Measurements from ENCODE around the gene AADACL4.
A peak's percentile ranks its signal among the peaks of the same experiment; 100 is the strongest.

Gene AADACL4

DNA sequence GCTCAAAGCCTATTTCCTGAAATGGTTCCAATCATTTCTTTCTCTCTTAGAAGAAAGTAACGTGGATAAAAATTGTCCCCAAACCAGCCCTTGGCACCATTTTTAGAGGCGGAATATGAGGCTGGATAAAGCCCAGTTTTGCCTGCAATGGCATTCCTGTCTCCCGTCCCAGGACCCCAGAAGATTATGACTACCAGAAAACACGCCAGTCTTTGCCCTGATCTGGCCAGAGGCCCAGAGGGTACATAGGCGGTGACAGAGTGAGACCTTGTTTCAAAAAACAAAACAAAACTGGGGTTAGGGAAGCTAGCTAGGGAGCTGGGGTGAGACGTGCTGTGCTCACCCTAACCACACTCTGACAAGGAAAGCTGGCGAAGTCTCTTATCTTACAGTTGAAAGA, at the start of gene AADACL4:
Gene AADACL4 (plus strand): TSS at position 301 of the 400 bp plus-strand sequence. CDS start 462 bp downstream, outside the sequence.
- Histone ChIP-seq H3K4me1 (ENCODE audit: control insufficient read depth, insufficient read depth, low read length) (no peaks in the 10 kb centered on the region), H3K27ac (ENCODE audit: low read depth, low read length) (no peak within 1 kb of the TSS), H3K4me3 (ENCODE audit: low read depth, low read length) (no peak within 1 kb of the TSS), H3K9me3 (ENCODE audit: control insufficient read depth, insufficient read depth, low read length) (peaks cover 27% of the 10 kb centered on the region), H3K36me3 (ENCODE audit: control insufficient read depth, insufficient read depth, low read length) (no peaks in the 10 kb centered on the region), H3K9ac (ENCODE audit: low read depth, low read length) (no peak within 1 kb of the TSS), H3K27me3 (ENCODE audit: control insufficient read depth, insufficient read depth, low read length) (no peaks in the 10 kb centered on the region)

DNA sequence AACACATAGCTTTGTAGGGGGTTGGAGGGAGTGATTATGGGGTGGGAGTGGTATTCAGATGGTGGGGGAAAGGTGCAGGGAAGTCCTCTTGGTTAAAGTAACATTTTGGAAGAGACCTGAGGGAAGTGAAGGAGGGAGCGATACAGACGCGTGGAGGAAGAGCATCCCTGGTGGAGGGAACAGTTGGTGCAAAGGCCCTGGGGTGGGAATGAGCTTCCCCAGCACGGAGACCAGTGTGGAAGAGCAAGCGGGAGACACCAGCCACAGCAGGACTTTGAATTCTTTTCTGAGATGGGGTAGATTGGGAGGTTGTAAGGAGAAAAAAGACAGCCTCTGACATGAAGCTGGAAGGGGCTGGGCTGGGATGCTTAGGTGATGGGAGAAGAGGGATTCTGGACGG, 49.4 kb upstream of the AADACL4 start:
- no peaks in the 10 kb centered on the region for H3K9me3 ChIP-seq (ENCODE audit: control insufficient read depth, insufficient read depth, low read length)
- peaks cover 10% of the 10 kb centered on the region for H3K36me3 ChIP-seq (ENCODE audit: control insufficient read depth, insufficient read depth, low read length)
- H3K27ac ChIP-seq (ENCODE audit: low read depth, low read length): peak overlapping the region; percentile 81
- no peaks in the 10 kb centered on the region; the same call in 1 of the 2 replicates for H3K27me3 ChIP-seq (ENCODE audit: control insufficient read depth, insufficient read depth, low read length)
- peak overlapping the region; percentile 57 for H3K4me3 ChIP-seq (ENCODE audit: low read depth, low read length)
- no peak overlapping the region for H3K9ac ChIP-seq (ENCODE audit: low read depth, low read length)
- peaks cover 40% of the 10 kb centered on the region for H3K4me1 ChIP-seq (ENCODE audit: control insufficient read depth, insufficient read depth, low read length)

DNA sequence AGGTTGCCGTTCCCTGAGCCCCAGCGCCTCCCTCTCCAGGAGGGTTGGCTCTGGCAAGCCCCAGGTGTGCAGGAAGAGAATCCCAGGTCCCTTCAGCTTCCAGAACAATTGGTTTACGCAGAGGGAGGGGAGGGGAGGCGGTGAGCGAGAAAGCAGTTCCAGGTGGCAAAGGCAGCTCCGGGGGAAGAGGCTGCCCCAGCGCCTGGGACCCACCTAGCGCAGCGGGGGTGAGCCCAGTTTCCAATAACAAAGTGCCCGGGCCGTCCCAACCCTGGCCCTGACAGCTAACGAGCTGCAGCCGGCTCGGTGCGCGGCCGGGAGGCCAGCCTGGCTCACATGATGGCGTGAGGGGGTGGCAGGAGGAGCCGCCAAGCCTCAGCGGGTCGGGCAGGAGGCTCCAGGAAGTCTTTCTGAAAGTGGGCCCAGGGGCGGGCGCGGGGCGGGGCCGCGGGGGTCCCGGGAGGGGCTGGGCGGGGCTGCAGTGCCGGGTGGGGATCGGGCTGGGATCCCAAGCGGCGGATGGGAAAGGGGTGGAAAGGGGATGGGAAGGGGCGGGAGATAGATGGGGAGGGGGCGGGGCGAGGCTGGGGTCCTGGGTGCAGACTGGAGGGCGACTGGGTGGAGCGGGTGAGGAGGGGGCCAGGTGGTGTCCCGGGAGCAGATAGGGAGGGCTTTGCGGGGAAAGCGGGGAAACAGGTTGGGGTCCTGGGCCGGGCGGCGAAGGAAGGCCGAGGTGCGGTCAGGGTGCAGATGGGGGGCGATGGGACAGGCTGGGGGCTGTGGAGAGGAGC, 48.7 kb upstream of the AADACL4 start:
- no peaks in the 10 kb centered on the region; the same call in 1 of the 2 replicates for H3K27me3 ChIP-seq (ENCODE audit: control insufficient read depth, insufficient read depth, low read length)
- H3K4me3 ChIP-seq (ENCODE audit: low read depth, low read length): peak overlapping the region; percentile 67
- peaks cover 10% of the 10 kb centered on the region for H3K36me3 ChIP-seq (ENCODE audit: control insufficient read depth, insufficient read depth, low read length)
- peak overlapping the region; percentile 81 for H3K27ac ChIP-seq (ENCODE audit: low read depth, low read length)
- no peak overlapping the region for H3K9ac ChIP-seq (ENCODE audit: low read depth, low read length)
- no peaks in the 10 kb centered on the region for H3K9me3 ChIP-seq (ENCODE audit: control insufficient read depth, insufficient read depth, low read length)
- H3K4me1 ChIP-seq (ENCODE audit: control insufficient read depth, insufficient read depth, low read length): peaks cover 46% of the 10 kb centered on the region

DNA sequence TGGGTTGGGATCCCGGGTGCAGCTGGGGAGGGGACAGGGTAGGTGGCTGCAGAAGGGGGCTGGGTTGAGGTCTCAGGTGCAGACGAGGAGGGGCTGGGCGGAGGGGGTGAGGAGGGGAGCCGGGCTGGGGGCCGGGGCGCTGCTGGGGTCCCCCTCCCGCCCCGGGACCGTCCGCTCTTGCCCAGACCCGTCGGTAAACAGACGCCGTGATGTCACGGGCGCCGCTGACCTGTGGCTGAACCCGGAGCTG, 48.2 kb upstream of the AADACL4 start:
- H3K27ac ChIP-seq (ENCODE audit: low read depth, low read length): peak overlapping the region; percentile 51

DNA sequence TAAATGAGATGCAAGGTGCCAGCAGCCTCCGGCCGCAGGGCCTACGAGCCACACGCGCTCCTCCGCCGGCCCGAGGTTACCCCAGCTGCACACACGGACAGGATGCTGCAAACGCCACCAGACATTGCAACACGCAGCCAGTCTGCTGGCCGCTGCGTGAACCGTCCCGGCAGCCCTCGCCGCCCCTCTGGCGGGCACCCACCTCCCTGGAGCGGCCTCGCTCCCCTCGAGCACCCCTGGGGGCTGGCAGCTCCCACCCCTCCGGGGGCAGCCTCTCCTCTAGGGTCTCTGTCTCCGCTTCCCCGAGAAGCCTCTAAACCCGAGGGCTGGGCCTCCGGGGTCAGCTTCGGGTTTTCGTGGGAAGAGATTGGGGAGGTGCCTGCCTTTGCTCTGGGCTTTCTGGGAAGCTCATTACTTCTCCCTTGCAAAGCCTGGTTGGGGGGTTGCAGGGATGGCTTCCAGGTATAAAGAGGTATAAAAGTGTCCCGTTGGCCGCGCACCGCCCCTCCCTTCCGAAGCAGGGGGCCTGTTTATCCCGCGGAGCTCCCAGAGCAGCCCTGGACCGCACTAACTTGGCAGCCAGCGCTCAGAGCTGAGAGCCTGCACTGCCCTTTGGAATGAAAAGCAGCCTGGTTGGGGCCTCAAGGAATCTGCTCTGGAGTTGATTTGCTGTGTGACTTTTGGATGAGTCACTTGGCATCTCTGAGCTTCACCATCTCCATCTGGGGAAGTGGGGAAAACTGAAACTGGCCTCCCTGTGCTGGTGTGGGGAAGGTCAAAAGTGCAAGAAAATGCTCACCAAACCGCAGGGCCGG, 47.7 kb upstream of the AADACL4 start:
- Histone ChIP-seq H3K36me3 (ENCODE audit: control insufficient read depth, insufficient read depth, low read length) (peaks cover 10% of the 10 kb centered on the region), H3K4me1 (ENCODE audit: control insufficient read depth, insufficient read depth, low read length) (peaks cover 51% of the 10 kb centered on the region), H3K4me3 (ENCODE audit: low read depth, low read length) (peak overlapping the region; percentile 67), H3K9ac (ENCODE audit: low read depth, low read length) (no peak overlapping the region), H3K27me3 (ENCODE audit: control insufficient read depth, insufficient read depth, low read length) (no peaks in the 10 kb centered on the region; the same call in 1 of the 2 replicates), H3K9me3 (ENCODE audit: control insufficient read depth, insufficient read depth, low read length) (no peaks in the 10 kb centered on the region), H3K27ac (ENCODE audit: low read depth, low read length) (peak overlapping the region; percentile 51)

More for the DNA sequence above, 48.2 kb upstream of the AADACL4 start:
- peak overlapping the region; percentile 67 for H3K4me3 ChIP-seq (ENCODE audit: low read depth, low read length)
- H3K9ac ChIP-seq (ENCODE audit: low read depth, low read length): no peak overlapping the region
- peaks cover 51% of the 10 kb centered on the region for H3K4me1 ChIP-seq (ENCODE audit: control insufficient read depth, insufficient read depth, low read length)
- H3K36me3 ChIP-seq (ENCODE audit: control insufficient read depth, insufficient read depth, low read length): peaks cover 10% of the 10 kb centered on the region
- no peaks in the 10 kb centered on the region for H3K9me3 ChIP-seq (ENCODE audit: control insufficient read depth, insufficient read depth, low read length)
- H3K27me3 ChIP-seq (ENCODE audit: control insufficient read depth, insufficient read depth, low read length): no peaks in the 10 kb centered on the region; the same call in 1 of the 2 replicates

DNA sequence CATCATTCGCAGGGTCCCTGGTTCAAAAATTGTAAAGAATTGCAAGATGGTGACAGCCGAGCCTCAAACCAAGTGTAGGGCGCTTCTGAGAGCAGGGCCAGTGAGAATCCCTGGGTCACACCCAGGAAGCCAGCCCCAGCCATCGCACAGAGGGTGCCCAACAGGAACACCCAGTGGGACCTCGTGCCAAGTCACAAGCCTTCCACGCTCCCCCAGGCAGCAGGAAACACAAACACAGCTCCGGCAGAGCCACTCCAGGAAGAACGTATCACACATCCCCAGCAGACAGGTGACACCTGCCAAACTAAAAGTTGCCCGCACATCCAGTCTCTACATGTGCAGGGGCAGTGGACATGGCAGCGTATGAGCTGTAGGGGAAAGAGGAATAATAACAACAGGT, 46.1 kb upstream of the AADACL4 start:
- H3K27ac ChIP-seq (ENCODE audit: low read depth, low read length): no peak overlapping the region
- no peaks in the 10 kb centered on the region for H3K9me3 ChIP-seq (ENCODE audit: control insufficient read depth, insufficient read depth, low read length)
- peaks cover 62% of the 10 kb centered on the region for H3K4me1 ChIP-seq (ENCODE audit: control insufficient read depth, insufficient read depth, low read length)
- H3K36me3 ChIP-seq (ENCODE audit: control insufficient read depth, insufficient read depth, low read length): no peaks in the 10 kb centered on the region
- H3K27me3 ChIP-seq (ENCODE audit: control insufficient read depth, insufficient read depth, low read length): no peaks in the 10 kb centered on the region; the same call in 1 of the 2 replicates
- H3K4me3 ChIP-seq (ENCODE audit: low read depth, low read length): no peak overlapping the region
- no peak overlapping the region for H3K9ac ChIP-seq (ENCODE audit: low read depth, low read length)

DNA sequence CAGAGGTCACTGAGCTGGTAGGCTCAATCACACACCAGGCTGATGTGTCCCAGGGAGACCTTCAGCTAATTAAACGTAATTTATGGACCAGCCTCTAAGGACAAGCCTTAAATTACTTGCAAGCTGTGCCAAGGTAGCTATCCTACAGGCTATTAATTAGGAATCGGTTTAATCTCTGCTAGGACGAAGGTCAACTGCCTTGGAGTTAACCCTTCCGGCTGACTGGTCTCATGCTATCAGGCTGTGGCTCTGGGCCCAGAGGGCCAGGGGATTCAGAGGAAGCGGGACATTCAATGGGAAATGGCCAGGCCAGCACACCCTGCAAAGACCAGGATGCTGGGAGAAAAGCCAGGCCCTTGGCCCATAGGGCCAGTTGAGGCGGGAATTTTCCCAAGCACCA, 44.9 kb upstream of the AADACL4 start:
- Histone ChIP-seq H3K27me3 (ENCODE audit: control insufficient read depth, insufficient read depth, low read length) (no peaks in the 10 kb centered on the region; the same call in 1 of the 2 replicates), H3K36me3 (ENCODE audit: control insufficient read depth, insufficient read depth, low read length) (peaks cover 4% of the 10 kb centered on the region; the same call in 1 of the 2 replicates), H3K9ac (ENCODE audit: low read depth, low read length) (no peak overlapping the region), H3K4me3 (ENCODE audit: low read depth, low read length) (no peak overlapping the region), H3K27ac (ENCODE audit: low read depth, low read length) (no peak overlapping the region), H3K9me3 (ENCODE audit: control insufficient read depth, insufficient read depth, low read length) (no peaks in the 10 kb centered on the region), H3K4me1 (ENCODE audit: control insufficient read depth, insufficient read depth, low read length) (peaks cover 59% of the 10 kb centered on the region)

DNA sequence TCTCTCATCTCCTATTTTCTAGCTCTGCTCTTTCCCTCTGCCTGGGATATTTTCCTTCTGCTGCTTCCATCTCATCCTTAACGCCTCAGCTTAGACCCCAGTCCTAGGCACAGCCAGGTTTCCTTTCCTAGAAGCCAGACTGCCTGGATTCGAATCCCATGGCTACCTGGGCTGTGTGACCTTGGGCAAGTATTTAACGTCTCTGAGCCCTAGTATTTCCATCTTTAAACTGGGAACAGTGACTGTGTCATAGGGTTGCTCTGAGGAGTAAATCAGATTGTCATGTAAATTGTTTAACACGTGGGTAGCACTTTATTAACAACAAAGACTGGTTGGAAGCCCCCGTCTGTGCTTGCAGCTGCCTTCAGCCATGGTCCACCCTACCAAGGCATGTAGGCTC, 44.2 kb upstream of the AADACL4 start:
- Histone ChIP-seq H3K4me1 (ENCODE audit: control insufficient read depth, insufficient read depth, low read length) (peaks cover 59% of the 10 kb centered on the region), H3K36me3 (ENCODE audit: control insufficient read depth, insufficient read depth, low read length) (peaks cover 4% of the 10 kb centered on the region; the same call in 1 of the 2 replicates), H3K9ac (ENCODE audit: low read depth, low read length) (no peak overlapping the region), H3K9me3 (ENCODE audit: control insufficient read depth, insufficient read depth, low read length) (no peaks in the 10 kb centered on the region), H3K27me3 (ENCODE audit: control insufficient read depth, insufficient read depth, low read length) (no peaks in the 10 kb centered on the region), H3K27ac (ENCODE audit: low read depth, low read length) (no peak overlapping the region), H3K4me3 (ENCODE audit: low read depth, low read length) (no peak overlapping the region)

DNA sequence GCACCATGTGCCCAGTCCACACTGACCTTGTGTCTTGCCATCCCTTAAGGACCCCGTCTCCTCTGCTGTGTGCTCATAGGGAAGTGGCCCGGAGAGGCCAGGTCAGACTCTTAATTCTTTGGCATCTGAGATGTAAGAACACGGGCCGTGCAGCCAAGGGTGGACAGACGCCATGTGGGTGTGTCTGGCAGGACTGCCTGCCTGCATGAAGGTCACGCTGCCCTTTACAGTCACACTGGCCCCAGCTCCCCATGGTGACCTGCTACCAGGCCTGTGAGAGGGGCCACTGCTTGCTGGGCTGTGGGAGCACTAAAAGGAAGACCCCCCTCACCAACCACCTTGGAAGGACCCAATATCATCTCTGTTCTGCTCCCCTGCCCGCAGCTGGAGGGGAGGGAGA, 43.5 kb upstream of the AADACL4 start:
- Histone ChIP-seq H3K9ac (ENCODE audit: low read depth, low read length) (no peak overlapping the region), H3K36me3 (ENCODE audit: control insufficient read depth, insufficient read depth, low read length) (peaks cover 4% of the 10 kb centered on the region; the same call in 1 of the 2 replicates), H3K4me3 (ENCODE audit: low read depth, low read length) (no peak overlapping the region), H3K9me3 (ENCODE audit: control insufficient read depth, insufficient read depth, low read length) (no peaks in the 10 kb centered on the region), H3K27ac (ENCODE audit: low read depth, low read length) (no peak overlapping the region), H3K27me3 (ENCODE audit: control insufficient read depth, insufficient read depth, low read length) (no peaks in the 10 kb centered on the region), H3K4me1 (ENCODE audit: control insufficient read depth, insufficient read depth, low read length) (peaks cover 56% of the 10 kb centered on the region)

DNA sequence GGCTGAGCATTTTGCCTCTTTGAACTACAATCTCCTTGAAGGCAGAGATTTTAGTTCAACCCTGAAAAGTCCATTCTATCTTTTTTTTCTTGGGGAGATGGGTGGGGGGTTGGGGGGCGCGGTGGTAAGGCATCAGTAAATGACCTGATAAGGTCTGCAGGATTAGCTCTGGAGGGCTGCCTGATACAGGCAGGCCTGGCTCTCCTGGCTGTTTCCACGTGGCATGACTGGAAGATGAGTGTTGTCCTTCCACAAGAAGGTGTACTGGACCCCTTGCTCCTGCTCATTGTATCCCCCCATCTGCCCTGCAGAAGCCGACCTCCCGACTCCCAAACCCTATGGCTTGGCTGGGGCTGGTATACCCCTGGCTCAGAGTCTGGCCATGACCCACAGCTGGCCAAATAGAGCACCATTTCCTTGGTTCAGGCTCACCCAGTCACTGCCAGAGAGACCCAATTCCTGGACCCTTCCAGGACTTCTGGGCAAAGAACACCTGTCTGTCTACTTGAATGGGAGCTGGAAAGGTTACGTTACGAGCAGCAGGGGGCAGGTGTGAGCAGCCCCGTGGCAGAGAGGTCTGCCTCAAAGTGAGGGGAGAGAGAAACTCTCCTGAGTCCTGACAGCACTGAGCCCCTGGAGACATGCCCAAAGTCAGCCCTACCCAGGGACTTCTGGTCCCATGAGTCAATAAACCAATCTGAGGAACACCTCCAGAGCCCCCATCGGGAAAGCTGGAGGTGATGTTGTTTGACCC, 42.8 kb upstream of the AADACL4 start:
- Histone ChIP-seq H3K4me1 (ENCODE audit: control insufficient read depth, insufficient read depth, low read length) (peaks cover 54% of the 10 kb centered on the region), H3K4me3 (ENCODE audit: low read depth, low read length) (no peak overlapping the region), H3K27ac (ENCODE audit: low read depth, low read length) (no peak overlapping the region), H3K9ac (ENCODE audit: low read depth, low read length) (no peak overlapping the region), H3K9me3 (ENCODE audit: control insufficient read depth, insufficient read depth, low read length) (no peaks in the 10 kb centered on the region), H3K27me3 (ENCODE audit: control insufficient read depth, insufficient read depth, low read length) (no peaks in the 10 kb centered on the region), H3K36me3 (ENCODE audit: control insufficient read depth, insufficient read depth, low read length) (peaks cover 4% of the 10 kb centered on the region; the same call in 1 of the 2 replicates)
